CD14-positive monocyte (primary cell): ENCODE data around the gene PHB1. TPM values are rescaled to one million over a fixed set of nuclear protein-coding genes. Genes with fewer than 3 reads are reported as not detected.
A peak's percentile ranks its signal among the peaks of the same experiment; 100 is the strongest.

Experiments
- DNase-seq, 3 donors: peaks; one replicate each; pipeline ENCODE4 v3.0.0-alpha.2; 2011 to 2022
- H2AFZ ChIP-seq: 2 replicates; pipeline ENCODE4 v1.6.0; 2012; ENCODE audit warnings: mild to moderate bottlenecking, low read depth, low read length, inconsistent platforms; ENCODE audit not compliant: insufficient read depth, poor library complexity, severe bottlenecking
- H3K27ac ChIP-seq, 2 donors: 1 replicate in 1 of 2; 2 replicates in 1 of 2; pipeline ENCODE4 v1.5.1; 2012 to 2013; ENCODE audit warnings: low read length in 2 of 2, control low read depth in 1 of 2, inconsistent platforms in 1 of 2, low read depth in 1 of 2, mild to moderate bottlenecking in 1 of 2
- H3K27me3 ChIP-seq, 2 donors: one replicate each; pipeline versions ENCODE4 v1.6.0 to v1.6.1; 2011 to 2013; ENCODE audit warnings: low read length in 2 of 2; ENCODE audit not compliant: control insufficient read depth in 2 of 2, insufficient read depth in 2 of 2
- H3K36me3 ChIP-seq, 2 donors: replicated peaks in 1 of 2; 1 replicate in 1 of 2; 2 replicates in 1 of 2; pipeline versions ENCODE4 v1.5.1 to v1.6.1; 2012 to 2013; ENCODE audit warnings: low read length in 2 of 2, control low read depth in 1 of 2, inconsistent platforms in 1 of 2, mild to moderate bottlenecking in 1 of 2; ENCODE audit not compliant: insufficient read depth in 2 of 2, control insufficient read depth in 1 of 2
- H3K4me1 ChIP-seq, 2 donors: 1 replicate in 1 of 2; 2 replicates in 1 of 2; pipeline versions ENCODE4 v1.5.1 to v1.6.1; 2012 to 2013; ENCODE audit warnings: low read length in 2 of 2, control low read depth in 1 of 2, inconsistent platforms in 1 of 2, mild to moderate bottlenecking in 1 of 2, moderate library complexity in 1 of 2; ENCODE audit not compliant: insufficient read depth in 2 of 2, control insufficient read depth in 1 of 2
- H3K4me2 ChIP-seq: replicated peaks from 2 replicates; pipeline ENCODE3; 2012; ENCODE audit warnings: low read length, moderate library complexity, mild to moderate bottlenecking; ENCODE audit not compliant: poor library complexity, severe bottlenecking; ENCODE audit errors: extremely low read depth
- H3K4me3 ChIP-seq, 3 experiments: fragments of 200-600 bp in 1 of 3; sonication (generic) in 1 of 3; replicated peaks in 1 of 3; 1 replicate in 2 of 3; 2 replicates in 1 of 3; pipeline ENCODE4 v1.5.1; 2011 to 2013; ENCODE audit warnings: low read length in 3 of 3, mild to moderate bottlenecking in 3 of 3, control low read depth in 2 of 3, low read depth in 2 of 3, inconsistent platforms in 1 of 3, moderate library complexity in 1 of 3
- H3K79me2 ChIP-seq: 2 replicates; pipeline ENCODE4 v1.6.0; 2012; ENCODE audit warnings: mild to moderate bottlenecking, control low read depth, inconsistent platforms, low read length, moderate library complexity; ENCODE audit not compliant: insufficient read depth
- H3K9ac ChIP-seq: 2 replicates; pipeline ENCODE4 v1.6.0; 2017; ENCODE audit warnings: low read length, mild to moderate bottlenecking; ENCODE audit not compliant: insufficient read depth, poor library complexity, severe bottlenecking
- H3K9me3 ChIP-seq, 2 donors: replicated peaks in 1 of 2; 1 replicate in 1 of 2; 2 replicates in 1 of 2; pipeline versions ENCODE4 v1.5.1 to v1.6.1; 2012 to 2013; ENCODE audit warnings: low read length in 2 of 2, control low read depth in 1 of 2; ENCODE audit not compliant: control insufficient read depth in 1 of 2, insufficient read depth in 1 of 2
- H4K20me1 ChIP-seq: 2 replicates; pipeline ENCODE4 v1.6.0; 2012; ENCODE audit warnings: mild to moderate bottlenecking, low read length, control low read depth, moderate library complexity; ENCODE audit not compliant: insufficient read depth
- H3K27ac Mint-ChIP-seq, 7 donors: one replicate each; pipeline ENCODE4 v1.8.0; 2020; ENCODE audit warnings: mild to moderate bottlenecking in 7 of 7, mixed read lengths in 7 of 7, moderate library complexity in 6 of 7, inconsistent platforms in 2 of 7
- H3K27me3 Mint-ChIP-seq, 3 donors: one replicate each; pipeline ENCODE4 v1.8.0; 2021 to 2022; ENCODE audit warnings: low read depth in 3 of 3, mild to moderate bottlenecking in 3 of 3, mixed read lengths in 3 of 3, moderate library complexity in 3 of 3, inconsistent platforms in 1 of 3
- H3K36me3 Mint-ChIP-seq, 2 donors: one replicate each; pipeline ENCODE4 v1.8.0; 2020; ENCODE audit warnings: mixed read lengths in 2 of 2, inconsistent platforms in 1 of 2, mild to moderate bottlenecking in 1 of 2
- H3K4me1 Mint-ChIP-seq: one replicate; pipeline ENCODE4 v1.8.0; 2020; ENCODE audit warnings: mild to moderate bottlenecking, mixed read lengths
- H3K4me3 Mint-ChIP-seq, 2 donors: one replicate each; pipeline ENCODE4 v1.8.0; 2020; ENCODE audit warnings: mild to moderate bottlenecking in 2 of 2, mixed read lengths in 2 of 2, moderate library complexity in 1 of 2
- H3K9me3 Mint-ChIP-seq, 7 donors: one replicate each; pipeline ENCODE4 v1.8.0; 2020 to 2022; ENCODE audit warnings: mixed read lengths in 7 of 7, mild to moderate bottlenecking in 6 of 7, moderate library complexity in 6 of 7, inconsistent platforms in 2 of 7
- CTCF ChIP-seq: fragments of 200-600 bp; IDR thresholded peaks from one replicate; pipeline ENCODE4 v1.8.0; 2022; ENCODE audit warnings: antibody characterized with exemption, mild to moderate bottlenecking
- WGBS: methylation state at CpG from one replicate; pipeline ENCODE4 v1.1.5; 2013; ENCODE audit warnings: missing lambda C conversion rate; ENCODE audit not compliant: insufficient coverage; 5-methylcytosine and 5-hydroxymethylcytosine counted together
- intact Hi-C, 2 donors: fragments of 100-400 bp; cut with micrococcal nuclease; formaldehyde crosslinking; loops; one replicate each; pipeline versions ENCODE4 v1.15.0 to v1.15.1; 2023
- polyA plus RNA-seq, 3 donors: library from polyadenylated mRNA; depleted of rRNA in 1 of 3; unstranded in 2 of 3; stranded (reverse) in 1 of 3; fragments of 300-500 nt in 2 of 3; fragments of >200 nt in 1 of 3; fragmentation: Illumina TruSeq in 2 of 3; gene quantifications; 1 replicate in 2 of 3; 2 replicates in 1 of 3; pipeline ENCODE4 v1.2.3, GENCODE V29; 2012 to 2021

The PHB1 gene
- polyA plus RNA-seq, 3 donors = 57.1 to 89.2 (median 83.9) TPM

DNA sequence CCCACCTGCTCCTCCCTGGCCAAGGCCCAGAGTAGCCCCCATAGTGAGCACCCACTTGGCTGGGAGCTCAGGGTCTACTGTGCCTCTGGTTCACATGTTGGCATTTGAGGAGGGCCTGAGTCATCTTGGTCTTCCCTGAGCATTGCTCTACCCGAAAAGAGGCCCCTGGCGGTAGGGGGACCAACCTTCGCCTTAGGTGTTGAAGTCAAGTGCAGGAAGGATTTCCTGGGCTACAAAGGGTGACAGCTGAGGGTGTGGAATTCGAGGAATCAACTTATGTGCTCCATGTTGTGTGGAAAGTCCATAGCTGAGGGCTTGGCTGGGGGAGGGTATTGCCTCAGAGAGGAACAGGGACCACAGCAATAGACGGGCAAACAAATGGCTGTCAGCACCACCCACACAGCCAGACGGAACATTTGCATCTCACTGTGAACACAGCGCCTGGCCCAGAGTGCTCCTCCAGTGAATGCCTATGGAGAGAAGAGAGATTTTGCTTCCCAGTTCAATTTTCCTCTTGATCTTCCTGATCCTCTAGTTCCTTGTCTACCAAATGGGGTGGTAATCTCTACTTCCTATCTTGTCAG lies 44.8 kb upstream of the PHB1 start:
- no peak for DNase-seq
- Histone ChIP-seq H3K27ac (no peak overlapping the region), H3K9ac (no peak overlapping the region), H3K36me3 (no peaks in the 10 kb centered on the region), H3K4me2 (no peak overlapping the region), H3K9me3 (peaks cover 4 to 8% of the 10 kb centered on the region in 2 donors), H4K20me1 (no peaks in the 10 kb centered on the region), H3K79me2 (no peaks in the 10 kb centered on the region), H3K4me1 (no peaks in the 10 kb centered on the region), H3K27me3 (peaks cover 0 to 30% of the 10 kb centered on the region in 2 donors), H2AFZ (no peak overlapping the region), H3K4me3 (no peak overlapping the region)
- Mint-ChIP-seq H3K36me3 (no peaks in the 10 kb centered on the region), H3K4me1 (peaks cover 4% of the 10 kb centered on the region), H3K9me3 (peaks cover 2 to 13% (median 6%) of the 10 kb centered on the region in 7 donors), H3K27me3 (peaks cover 28 to 47% (median 38%) of the 10 kb centered on the region in 3 donors), H3K4me3 (peak overlapping the region in 1 of 2 donors; percentile 32), H3K27ac (no peak overlapping the region)
- intact Hi-C loops = no loop called here
- TF ChIP-seq CTCF = no peak
- 93% methylated on average over 4 of the region's 7 CpGs for WGBS

GRCh38 chr17:49457564-49458535 lies 43.2 kb upstream of the PHB1 start:
- Histone ChIP-seq H3K79me2 (no peaks in the 10 kb centered on the region), H3K4me1 (no peaks in the 10 kb centered on the region), H3K4me3 (no peak overlapping the region), H2AFZ (no peak overlapping the region), H3K36me3 (no peaks in the 10 kb centered on the region), H3K9ac (no peak overlapping the region), H3K27me3 (peaks cover 0 to 16% of the 10 kb centered on the region in 2 donors), H4K20me1 (no peaks in the 10 kb centered on the region), H3K4me2 (no peak overlapping the region), H3K9me3 (no peaks in the 10 kb centered on the region), H3K27ac (no peak overlapping the region)
- WGBS = 86% methylated on average over 10 of the region's 15 CpGs
- peak overlapping the region in 1 of 2 donors; percentile 11 for H3K4me3 Mint-ChIP-seq
- intact Hi-C loops = no loop called here
- H3K27ac Mint-ChIP-seq = no peak overlapping the region
- H3K27me3 Mint-ChIP-seq = peaks cover 22 to 41% (median 35%) of the 10 kb centered on the region in 3 donors
- H3K36me3 Mint-ChIP-seq = no peaks in the 10 kb centered on the region
- peaks cover 0 to 3% (median 0%) of the 10 kb centered on the region in 7 donors for H3K9me3 Mint-ChIP-seq
- H3K4me1 Mint-ChIP-seq = peaks cover 4% of the 10 kb centered on the region
- no peak for DNase-seq
- no peak for TF ChIP-seq CTCF
